ENCODE results near the gene EID3.
"Not testable (repeated sequence)": the region's sequence is repeated elsewhere in the genome, so short reads cannot be mapped to it uniquely, and the experiment has no call there.

The EID3 gene

GRCh38 chr12:104288635-104289274 lies 14.8 kb upstream of the EID3 start:
- no peak for FAIRE-seq
- DNase-seq (ENCODE audit: low spot score) = peak; percentile 82

GRCh38 chr12:104290320-104290719 lies 13.2 kb upstream of the EID3 start:
- DNase-seq (ENCODE audit: low spot score) (no peak), FAIRE-seq (no peak)

- DNase-seq (ENCODE audit: low spot score) = no peak
- no peak for FAIRE-seq
These were observed 12.7 kb upstream of the EID3 start for GRCh38 chr12:104290855-104291254.

GRCh38 chr12:104291867-104292524 lies 11.5 kb upstream of the EID3 start:
- DNase-seq (ENCODE audit: low spot score) = no peak
- no peak for FAIRE-seq

- DNase-seq (ENCODE audit: low spot score) = no peak
- FAIRE-seq = no peak
These were observed 10.4 kb upstream of the EID3 start for GRCh38 chr12:104292872-104293794.

- DNase-seq (ENCODE audit: low spot score); FAIRE-seq: not testable (repeated sequence)
These were observed 9.2 kb upstream of the EID3 start for GRCh38 chr12:104294158-104294859.

GRCh38 chr12:104294927-104295668 lies 8.4 kb upstream of the EID3 start:
- FAIRE-seq = no peak
- no peak for DNase-seq (ENCODE audit: low spot score)

- DNase-seq (ENCODE audit: low spot score) (no peak), FAIRE-seq (no peak)
These were observed 7.6 kb upstream of the EID3 start for GRCh38 chr12:104295954-104296353.

- FAIRE-seq (no peak), DNase-seq (ENCODE audit: low spot score) (no peak)
These were observed 6.8 kb upstream of the EID3 start for GRCh38 chr12:104296718-104297117.

- FAIRE-seq = no peak
- no peak for DNase-seq (ENCODE audit: low spot score)
These were observed 5.9 kb upstream of the EID3 start for GRCh38 chr12:104297477-104298113.

- no peak for FAIRE-seq
These were observed 3.6 kb upstream of the EID3 start for GRCh38 chr12:104299842-104300481.

GRCh38 chr12:104304261-104305009 lies 896 bp downstream of the EID3 start:
- no peak for FAIRE-seq
- DNase-seq (ENCODE audit: low spot score) = no peak

More at GRCh38 chr12:104299842-104300481, 3.6 kb upstream of the EID3 start:
- DNase-seq (ENCODE audit: low spot score) = no peak

GRCh38 chr12:104305349-104305748 lies 1.8 kb downstream of the EID3 start:
- DNase-seq (ENCODE audit: low spot score) (no peak), FAIRE-seq (no peak)

GRCh38 chr12:104306376-104306775 lies 2.8 kb downstream of the EID3 start:
- DNase-seq (ENCODE audit: low spot score) = no peak
- no peak for FAIRE-seq

GRCh38 chr12:104306943-104307654 lies 3.6 kb downstream of the EID3 start:
- DNase-seq (ENCODE audit: low spot score) (no peak), FAIRE-seq (no peak)

GRCh38 chr12:104307655-104308000 lies 4.1 kb downstream of the EID3 start:
- DNase-seq (ENCODE audit: low spot score) = no peak
- no peak for FAIRE-seq

GRCh38 chr12:104309446-104309993 lies 6.0 kb downstream of the EID3 start:
- DNase-seq (ENCODE audit: low spot score) (no peak), FAIRE-seq (no peak)

Measured in urothelium cell line (cell line).